Esophagus squamous epithelium (tissue), 4 donors: Measurements from ENCODE around the gene TBX15.

ENCODE experiments used
- POLR2A ChIP-seq, 4 donors: fragments of 450-650 bp; IDR thresholded peaks; one replicate each; pipeline ENCODE4 v1.6.1; 2017; ENCODE audit warnings: antibody characterized with exemption in 4 of 4, mild to moderate bottlenecking in 4 of 4, moderate library complexity in 3 of 4
- TF ChIP-seq, protein P1 (sequence below), 6 experiments: fragments of 450-650 bp in 4 of 6; fragments of 200-600 bp in 2 of 6; sonication (generic) in 2 of 6; IDR thresholded peaks; one replicate each; pipeline ENCODE4 v1.5.1; 2016 to 2019; ENCODE audit warnings: antibody characterized with exemption in 6 of 6, mild to moderate bottlenecking in 4 of 6, moderate library complexity in 4 of 6

DNA sequence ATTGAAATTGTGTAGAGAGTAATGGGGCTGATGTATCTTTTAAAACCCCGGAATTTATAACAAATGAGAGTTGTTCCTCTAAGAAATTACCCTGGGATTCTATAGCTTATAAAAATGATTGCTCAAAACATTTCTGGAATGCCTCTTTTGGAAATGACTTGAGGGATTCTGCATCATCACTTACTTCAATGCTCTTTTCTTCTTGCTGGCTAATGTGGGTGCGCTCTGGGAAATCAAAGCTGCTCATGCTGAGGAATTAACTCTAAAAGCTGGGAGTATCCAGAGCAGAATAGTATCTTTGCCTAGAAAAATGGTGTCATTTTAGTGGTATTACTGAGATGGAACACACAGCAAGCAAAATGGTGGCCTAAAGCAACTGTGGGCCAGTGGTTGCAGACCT, 23.0 kb upstream of the TBX15 start:
- TF ChIP-seq, protein P1, sequence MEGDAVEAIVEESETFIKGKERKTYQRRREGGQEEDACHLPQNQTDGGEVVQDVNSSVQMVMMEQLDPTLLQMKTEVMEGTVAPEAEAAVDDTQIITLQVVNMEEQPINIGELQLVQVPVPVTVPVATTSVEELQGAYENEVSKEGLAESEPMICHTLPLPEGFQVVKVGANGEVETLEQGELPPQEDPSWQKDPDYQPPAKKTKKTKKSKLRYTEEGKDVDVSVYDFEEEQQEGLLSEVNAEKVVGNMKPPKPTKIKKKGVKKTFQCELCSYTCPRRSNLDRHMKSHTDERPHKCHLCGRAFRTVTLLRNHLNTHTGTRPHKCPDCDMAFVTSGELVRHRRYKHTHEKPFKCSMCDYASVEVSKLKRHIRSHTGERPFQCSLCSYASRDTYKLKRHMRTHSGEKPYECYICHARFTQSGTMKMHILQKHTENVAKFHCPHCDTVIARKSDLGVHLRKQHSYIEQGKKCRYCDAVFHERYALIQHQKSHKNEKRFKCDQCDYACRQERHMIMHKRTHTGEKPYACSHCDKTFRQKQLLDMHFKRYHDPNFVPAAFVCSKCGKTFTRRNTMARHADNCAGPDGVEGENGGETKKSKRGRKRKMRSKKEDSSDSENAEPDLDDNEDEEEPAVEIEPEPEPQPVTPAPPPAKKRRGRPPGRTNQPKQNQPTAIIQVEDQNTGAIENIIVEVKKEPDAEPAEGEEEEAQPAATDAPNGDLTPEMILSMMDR (IDR thresholded peaks at IDR 0.05), result no peak
- TF ChIP-seq POLR2A (IDR thresholded peaks at IDR 0.05), result no peak
